Kidney capillary endothelial cell (primary cell): ENCODE results near the gene PRM1.
"Not testable (repeated sequence)": the region's sequence is repeated elsewhere in the genome, so short reads cannot be mapped to it uniquely, and the experiment has no call there.

Experiments
- DNase-seq: peaks from one replicate; pipeline ENCODE4 v3.0.0-alpha.2; 2018; ENCODE audit warnings: low spot score

The PRM1 gene

GRCh38 chr16:11314309-11314894 is 33.3 kb upstream of the PRM1 start:
- DNase-seq, result no peak

- DNase-seq, result no peak
These were observed 32.6 kb upstream of the PRM1 start for GRCh38 chr16:11313493-11314308.

DNA sequence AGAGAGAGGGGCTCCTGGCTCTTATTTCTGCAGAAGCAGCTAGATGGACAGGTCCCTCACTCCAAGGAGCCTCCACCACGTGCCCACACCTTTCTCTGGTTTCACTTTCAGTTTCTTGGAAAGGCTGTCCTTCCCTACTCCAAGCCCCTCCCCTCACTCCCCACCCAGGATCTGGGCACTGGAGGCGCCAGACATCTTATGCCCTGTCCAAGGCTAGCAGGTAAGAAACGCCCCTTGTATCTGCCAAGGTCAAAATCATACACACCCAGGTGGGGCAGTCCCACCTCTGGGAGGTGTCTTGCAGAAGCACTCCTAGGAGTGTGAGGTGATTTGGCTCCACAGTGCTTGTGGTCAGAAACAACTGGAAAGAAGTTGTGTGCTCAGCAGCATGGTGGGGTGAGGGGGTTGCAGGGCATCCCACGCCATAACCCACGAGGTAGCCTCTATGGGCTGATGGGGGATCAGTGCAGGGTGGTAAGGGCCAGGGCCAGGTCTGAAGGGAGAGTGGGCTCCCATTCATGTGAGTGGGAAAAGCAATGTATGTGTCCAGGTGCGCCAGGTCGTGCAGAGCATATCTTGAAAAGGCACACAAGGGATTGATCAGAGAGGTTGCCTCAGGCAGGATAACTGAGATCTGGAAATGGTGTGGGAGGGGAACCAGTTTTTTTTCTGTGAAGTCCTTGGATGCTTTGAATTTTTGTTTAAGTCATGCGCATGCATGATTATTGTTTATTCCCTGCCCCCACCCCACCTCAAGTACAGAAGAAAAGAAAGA is 31.8 kb upstream of the PRM1 start:
- DNase-seq, result no peak

GRCh38 chr16:11310997-11311561 is 29.9 kb upstream of the PRM1 start:
- peak; percentile 20 for DNase-seq

DNA sequence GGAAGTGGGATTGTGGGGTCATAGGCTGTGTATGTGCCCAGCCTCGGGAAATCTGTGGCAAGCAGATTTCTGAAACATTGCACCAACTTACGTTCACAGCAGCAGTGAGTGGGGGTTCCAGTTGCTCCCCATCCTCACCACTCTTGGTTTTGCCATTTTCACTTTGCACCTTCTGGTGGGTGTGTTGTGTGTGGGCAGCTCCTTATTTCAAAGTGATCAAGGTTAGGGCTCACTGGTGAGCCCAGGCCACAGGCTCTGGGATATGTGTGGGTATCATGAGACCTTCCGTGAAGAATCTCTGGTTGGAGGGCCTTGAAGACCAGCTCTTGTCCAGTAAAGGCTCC is 29.5 kb upstream of the PRM1 start:
- no peak for DNase-seq

DNA sequence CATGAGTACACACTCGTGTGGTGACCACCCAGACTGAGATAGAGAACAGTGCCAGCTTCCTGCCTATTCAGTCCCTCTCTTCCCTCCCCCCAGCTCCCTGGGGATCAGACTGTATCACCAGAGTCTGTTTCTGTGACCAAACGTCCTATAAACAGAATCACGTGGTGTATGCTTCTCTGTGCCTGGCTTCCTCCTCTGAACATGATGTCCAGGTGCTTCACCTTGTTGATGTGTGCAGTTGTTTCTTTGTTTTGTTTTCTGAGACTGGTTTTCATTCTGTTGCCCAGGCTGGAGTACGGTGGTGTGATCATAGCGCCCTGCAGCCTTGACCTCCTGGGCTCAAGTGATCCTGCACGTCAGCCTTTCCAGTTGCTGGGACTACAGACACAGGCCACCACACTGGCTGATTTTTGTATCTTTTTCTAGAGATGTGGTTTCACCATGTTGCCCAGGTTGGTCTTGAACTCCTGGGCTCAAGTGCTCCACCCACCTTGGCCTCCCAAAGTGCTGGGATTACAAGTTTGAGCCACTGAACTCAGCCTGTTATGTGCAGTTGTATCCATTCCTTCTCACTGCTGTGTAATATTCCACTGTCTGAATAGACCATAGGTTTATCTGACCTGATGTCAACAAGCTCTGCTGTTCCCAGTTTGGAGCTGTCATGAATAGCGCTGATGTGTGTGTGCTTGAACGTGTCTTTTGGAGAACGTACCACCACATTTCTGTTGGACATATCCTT is 28.9 kb upstream of the PRM1 start:
- DNase-seq, result no peak

DNA sequence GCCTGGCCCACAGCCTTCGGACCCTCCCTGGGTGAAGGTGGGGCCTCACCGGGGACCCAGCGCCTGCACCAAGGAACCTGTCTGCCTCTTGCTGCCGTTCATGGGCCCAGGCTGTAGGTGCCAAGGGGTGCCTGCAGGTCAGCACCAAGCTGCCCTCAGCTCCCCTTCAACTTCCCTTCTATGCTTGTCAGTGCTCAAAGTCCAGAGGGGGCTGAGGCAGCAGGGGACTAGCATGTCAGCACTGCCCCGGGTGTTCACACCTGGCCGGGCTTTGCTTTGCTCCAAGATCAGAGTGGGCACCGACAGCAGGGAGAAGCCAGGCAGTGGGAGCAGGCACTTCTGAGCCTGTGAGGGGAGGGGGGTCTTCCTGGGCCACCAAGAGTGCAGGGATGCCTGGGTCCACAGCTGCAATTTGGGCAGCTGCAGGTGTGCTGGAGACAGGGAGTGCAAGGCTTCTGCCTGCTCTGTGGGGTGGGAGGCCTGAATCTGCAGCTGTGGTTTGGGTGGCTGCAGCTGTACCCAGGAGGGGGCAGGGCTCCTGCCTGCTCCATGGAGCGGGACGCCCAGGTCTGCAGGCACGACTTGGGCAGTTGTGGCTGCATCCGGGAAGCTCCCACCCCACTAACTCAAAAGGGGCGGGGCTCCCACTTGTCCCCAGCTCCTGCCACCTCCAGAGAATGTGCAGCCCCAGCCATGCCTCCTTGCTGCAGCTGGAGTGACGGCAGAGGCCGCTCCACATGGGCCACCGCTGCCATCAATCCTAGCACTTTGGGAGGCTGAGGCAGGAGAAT is 27.6 kb upstream of the PRM1 start:
- DNase-seq, result no peak

DNA sequence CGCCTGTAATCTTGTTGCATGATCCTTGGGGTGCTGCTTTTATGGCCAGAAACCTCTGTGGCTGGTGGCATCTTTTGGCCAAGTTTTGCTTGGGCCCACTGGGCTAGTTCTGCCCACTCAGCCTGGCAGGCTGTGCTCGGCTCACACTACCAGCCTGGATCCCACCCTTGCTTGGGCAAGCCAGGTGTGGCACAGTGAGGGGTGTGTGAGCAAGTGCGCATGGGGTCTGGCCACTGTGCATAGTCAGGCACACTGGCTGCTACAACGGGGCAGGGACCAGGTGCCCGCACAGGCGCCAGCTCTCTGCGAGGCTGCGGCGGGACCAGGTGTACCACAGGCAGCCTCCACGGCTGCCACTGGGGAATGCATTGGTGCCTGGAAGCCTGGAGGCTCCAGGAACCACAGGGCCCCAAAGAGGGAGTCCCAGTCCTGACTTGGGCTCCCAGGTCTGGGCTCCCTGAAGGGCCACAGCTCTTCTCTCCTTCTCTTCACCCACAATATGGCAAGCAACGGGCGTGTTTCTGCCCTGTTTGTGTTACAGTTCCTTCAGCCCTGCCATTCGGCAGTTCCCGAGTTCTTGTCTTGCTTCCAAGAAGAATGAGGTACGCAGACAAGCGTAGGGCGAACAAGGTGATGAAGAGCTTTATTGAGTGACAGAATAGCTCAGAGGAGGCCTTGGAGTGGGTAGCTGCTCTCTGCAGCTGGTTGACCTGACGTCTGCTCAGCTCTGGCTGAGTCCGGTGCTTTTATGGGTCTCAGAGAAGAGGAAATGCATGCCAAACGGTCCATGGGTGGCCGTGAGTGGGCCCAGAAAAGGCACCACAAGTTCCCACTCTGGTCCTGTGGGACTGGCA is 26.7 kb upstream of the PRM1 start:
- DNase-seq, result no peak

DNA sequence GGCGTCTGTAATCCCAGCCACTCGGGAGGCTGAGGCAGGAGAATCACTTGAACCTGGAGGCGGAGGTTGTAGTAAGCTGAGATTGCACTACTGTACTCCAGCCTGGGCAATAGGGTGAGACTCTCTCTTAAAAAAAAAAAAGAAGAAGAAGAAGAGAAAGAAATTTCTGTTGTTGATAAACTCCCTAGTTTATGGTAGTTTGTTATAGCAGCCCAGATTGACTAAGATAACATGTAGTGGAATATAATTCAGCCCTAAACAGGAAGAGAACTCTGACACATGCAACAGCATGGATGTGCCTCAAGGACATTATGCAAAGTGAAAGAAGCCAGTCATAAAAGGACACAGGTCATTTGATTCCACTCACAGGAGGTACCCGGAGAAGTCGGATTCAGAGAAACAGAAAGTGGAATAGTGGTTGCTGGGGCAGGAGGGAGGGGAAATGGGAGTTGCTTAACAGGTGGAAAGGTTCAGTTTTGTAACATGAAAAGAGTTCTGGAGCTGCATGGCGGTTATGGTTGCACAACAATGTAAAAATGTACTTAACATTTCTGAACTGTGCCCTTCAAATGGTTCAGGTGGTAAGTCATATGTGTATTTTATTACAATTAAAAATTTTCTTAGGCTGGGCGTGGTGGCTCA is 26.0 kb upstream of the PRM1 start:
- DNase-seq, result no peak

DNA sequence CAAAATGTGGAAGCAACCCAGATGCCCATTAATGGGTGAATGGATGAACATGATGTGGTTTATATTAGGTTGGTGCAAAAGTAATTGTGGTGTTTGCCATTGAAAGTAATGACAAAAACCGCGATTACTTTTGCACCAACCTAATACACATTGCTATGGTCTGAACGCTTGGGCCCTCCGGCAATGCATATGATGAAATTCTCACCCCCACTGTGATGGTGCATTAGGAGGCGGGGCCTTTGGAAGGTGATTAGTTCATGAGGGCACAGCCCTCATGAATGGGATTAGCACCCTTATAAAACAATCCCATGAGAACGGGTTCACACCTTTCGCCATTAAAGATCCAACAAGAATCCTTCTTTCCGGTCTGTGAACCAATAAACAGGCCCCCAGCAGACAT is 25.3 kb upstream of the PRM1 start:
- DNase-seq, result no peak

- no peak for DNase-seq
These were observed 22.4 kb upstream of the PRM1 start for GRCh38 chr16:11303405-11304138.

DNA sequence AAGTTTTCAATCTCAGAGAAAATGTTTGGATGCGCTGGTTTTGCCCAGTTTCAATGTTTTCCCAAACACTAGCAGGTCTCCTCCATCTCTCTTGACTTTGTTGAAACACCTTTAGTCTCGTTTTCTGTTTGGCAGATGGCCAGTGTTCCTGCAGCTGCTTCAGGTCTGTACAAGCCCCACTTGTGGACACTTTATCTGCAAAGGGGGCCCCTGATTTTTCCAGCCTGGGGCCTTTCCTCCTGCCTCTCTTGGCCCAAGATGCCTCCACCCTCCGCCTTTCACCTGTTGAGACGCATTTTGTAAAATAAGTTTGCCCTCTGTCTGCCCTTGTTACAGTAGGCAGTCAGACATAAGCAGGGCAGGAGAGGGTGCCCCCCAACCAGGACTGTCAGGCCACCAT is 21.8 kb upstream of the PRM1 start:
- DNase-seq, result no peak

- no peak for DNase-seq
These were observed 20.7 kb upstream of the PRM1 start for GRCh38 chr16:11301645-11302501.

DNA sequence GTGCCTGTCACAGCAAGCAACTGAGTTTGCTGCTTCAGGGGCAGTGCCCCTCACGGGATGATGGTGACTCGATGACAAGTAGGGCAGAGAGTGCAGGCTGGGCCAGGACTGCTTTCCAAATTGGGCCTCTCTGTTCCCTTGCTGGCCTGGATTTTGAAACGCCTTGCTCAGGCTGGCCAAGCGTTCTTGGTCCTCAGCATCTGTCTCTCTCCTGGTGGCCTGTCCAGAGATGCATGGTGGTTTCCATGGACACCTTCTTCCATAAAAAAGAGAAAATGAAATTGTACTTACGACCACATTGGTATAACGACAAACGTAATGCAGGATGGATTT is 19.4 kb upstream of the PRM1 start:
- DNase-seq, result no peak

DNA sequence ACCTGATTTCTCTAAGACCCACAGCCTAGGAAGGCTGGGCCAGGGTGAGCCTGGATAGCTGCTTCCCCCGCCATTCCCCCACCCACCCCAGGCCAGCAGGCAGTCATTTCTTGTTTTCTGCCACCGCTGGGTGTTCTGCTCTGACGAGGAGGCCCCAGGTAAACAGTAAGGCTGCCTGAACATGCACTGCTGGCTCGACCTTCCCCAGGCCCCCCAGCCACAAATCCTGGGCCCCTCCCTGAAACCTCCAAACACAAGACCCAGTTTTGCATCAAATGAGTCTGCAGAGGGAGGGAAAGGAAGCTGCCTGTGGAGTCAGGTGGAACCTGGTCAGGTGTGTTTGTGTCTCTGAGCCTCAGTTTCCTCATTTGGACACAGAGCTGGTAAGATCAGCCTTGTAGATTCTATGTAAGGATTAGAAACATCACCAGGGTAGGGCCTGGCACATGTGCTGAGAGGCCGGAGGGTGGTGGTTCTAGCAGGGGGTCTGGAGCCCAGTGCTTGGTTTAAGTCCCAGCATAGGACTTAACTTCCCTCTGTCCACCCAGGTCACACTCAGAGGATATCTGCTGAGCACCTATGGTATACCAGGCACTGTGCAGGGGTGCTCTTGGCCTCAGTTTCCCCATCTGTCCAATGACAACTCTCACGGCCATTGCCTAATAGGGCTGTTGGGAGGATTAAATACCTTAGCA is 18.9 kb upstream of the PRM1 start:
- DNase-seq, result no peak

- DNase-seq, result not testable (repeated sequence)
These were observed 17.9 kb upstream of the PRM1 start for GRCh38 chr16:11298950-11299547.

GRCh38 chr16:11298143-11298900 is 17.2 kb upstream of the PRM1 start:
- no peak for DNase-seq
